ENCODE measurements around the gene RHOBTB1.
"Not testable (repeated sequence)": the region's sequence is repeated elsewhere in the genome, so short reads cannot be mapped to it uniquely, and the experiment has no call there.

RHOBTB1 gene

GRCh38 chr10:60856405-60856804 lies 87.6 kb downstream of the RHOBTB1 start:
- no peak for DNase-seq

- no peak for DNase-seq
Observed at GRCh38 chr10:60853637-60854036, 90.3 kb downstream of the RHOBTB1 start.

- no peak for DNase-seq
Observed at GRCh38 chr10:60853107-60853506, 90.9 kb downstream of the RHOBTB1 start.

- no peak for DNase-seq
Observed at GRCh38 chr10:60849740-60850139, 94.2 kb downstream of the RHOBTB1 start.

- no peak for DNase-seq
Observed at GRCh38 chr10:60849217-60849616, 94.8 kb downstream of the RHOBTB1 start.

GRCh38 chr10:60848680-60849079 lies 95.3 kb downstream of the RHOBTB1 start:
- no peak for DNase-seq

- DNase-seq: no peak
Observed at GRCh38 chr10:60848126-60848525, 95.9 kb downstream of the RHOBTB1 start.

- DNase-seq: no peak
Observed at GRCh38 chr10:60846173-60846572, 97.8 kb downstream of the RHOBTB1 start.

GRCh38 chr10:60845038-60845437 lies 98.9 kb downstream of the RHOBTB1 start:
- no peak for DNase-seq

- DNase-seq: no peak
Observed at GRCh38 chr10:60842694-60843093, 101.3 kb downstream of the RHOBTB1 start.

- not testable (repeated sequence) for DNase-seq
Observed at GRCh38 chr10:60841227-60841626, 102.8 kb downstream of the RHOBTB1 start.

GRCh38 chr10:60835049-60835448 lies 108.9 kb downstream of the RHOBTB1 start:
- DNase-seq: no peak

GRCh38 chr10:60834401-60834800 lies 109.6 kb downstream of the RHOBTB1 start:
- no peak for DNase-seq

- DNase-seq: not testable (repeated sequence)
Observed at GRCh38 chr10:60832136-60832535, 111.8 kb downstream of the RHOBTB1 start.

GRCh38 chr10:60828489-60828852 lies 115.5 kb downstream of the RHOBTB1 start:
- no peak for DNase-seq

GRCh38 chr10:60827791-60828488 lies 116.0 kb downstream of the RHOBTB1 start:
- no peak for DNase-seq

- no peak for DNase-seq
Observed at GRCh38 chr10:60825520-60825919, 118.5 kb downstream of the RHOBTB1 start.

- no peak for DNase-seq
Observed at GRCh38 chr10:60823324-60823723, 120.7 kb downstream of the RHOBTB1 start.

- DNase-seq: no peak
Observed at GRCh38 chr10:60822809-60823208, 121.2 kb downstream of the RHOBTB1 start.

GRCh38 chr10:60821656-60822055 lies 122.3 kb downstream of the RHOBTB1 start:
- no peak for DNase-seq

GRCh38 chr10:60820093-60820754 lies 123.8 kb downstream of the RHOBTB1 start:
- DNase-seq: no peak

Data from CD4-positive, alpha-beta T cell treated with Interferon alpha-2 for 1 hour (primary cell).